HG02973 (cell line): ENCODE data around the gene SLC23A2.
"Not testable (repeated sequence)": the region's sequence is repeated elsewhere in the genome, so short reads cannot be mapped to it uniquely, and the experiment has no call there.

Experiments used
- ATAC-seq: cut with Tn5 transposase; IDR thresholded peaks from one replicate; pipeline ENCODE4 v1.9.1; 2021; ENCODE audit warnings: moderate library complexity; ENCODE audit not compliant: unreplicated experiment

SLC23A2 gene

DNA sequence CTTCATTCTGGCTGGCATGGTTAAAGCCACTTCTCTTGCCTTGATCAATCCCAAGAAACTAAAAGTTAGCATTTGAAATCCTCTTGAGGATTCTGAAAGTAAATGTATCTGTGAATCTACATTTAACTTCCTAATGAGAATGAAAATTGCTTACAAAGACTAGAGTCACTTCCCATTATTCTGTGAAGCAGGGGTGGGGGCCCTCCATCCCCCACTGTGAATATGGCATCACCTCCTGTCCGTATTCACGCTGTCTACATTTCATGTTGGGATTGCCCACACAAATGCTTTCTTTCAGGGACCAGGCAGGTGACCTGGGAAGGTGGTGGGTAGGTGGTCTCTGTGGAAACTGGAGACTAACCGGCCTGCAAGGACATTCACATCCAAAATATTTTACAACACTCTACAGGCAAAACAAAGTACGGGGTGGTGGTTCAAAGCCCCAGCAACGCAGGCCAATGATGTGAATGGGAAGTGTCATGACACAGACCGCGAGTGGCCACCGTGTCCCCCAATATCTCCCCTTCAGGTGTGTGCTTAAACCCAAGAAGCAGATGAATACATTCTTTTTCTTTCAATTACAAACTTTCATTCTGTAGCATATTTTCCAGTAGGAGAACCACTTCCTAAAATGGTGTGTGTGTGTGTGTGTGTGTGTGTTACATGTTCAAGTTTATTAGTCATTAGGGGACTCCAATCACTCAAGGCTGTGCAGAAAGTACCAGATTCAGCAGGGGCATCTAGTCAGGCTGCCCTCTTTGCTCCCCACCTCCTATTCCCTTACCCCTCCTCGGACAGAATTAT, 147.4 kb downstream of the SLC23A2 start:
- no peak for ATAC-seq

GRCh38 chr20:4853004-4853403, 148.3 kb downstream of the SLC23A2 start:
- no peak for ATAC-seq

DNA sequence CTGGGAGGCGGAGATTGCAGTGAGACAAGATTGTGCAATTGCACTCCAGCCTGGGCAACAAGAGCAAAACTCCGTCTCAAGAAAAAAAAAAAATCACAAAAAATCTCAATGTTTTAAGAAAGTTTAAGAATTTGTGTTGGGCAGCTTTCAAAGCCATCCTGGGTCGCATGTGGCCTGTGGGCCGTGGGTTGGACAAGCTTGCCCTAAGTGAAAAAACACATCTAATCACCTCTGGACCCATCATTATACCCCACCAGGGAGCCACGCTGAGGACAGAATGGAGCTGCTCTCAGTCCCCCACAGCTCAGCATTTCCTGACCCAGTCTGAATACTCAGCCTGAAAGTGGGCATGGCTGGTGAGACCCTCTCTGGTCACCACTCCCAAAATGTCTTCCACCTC, 150.3 kb downstream of the SLC23A2 start:
- ATAC-seq: no peak

DNA sequence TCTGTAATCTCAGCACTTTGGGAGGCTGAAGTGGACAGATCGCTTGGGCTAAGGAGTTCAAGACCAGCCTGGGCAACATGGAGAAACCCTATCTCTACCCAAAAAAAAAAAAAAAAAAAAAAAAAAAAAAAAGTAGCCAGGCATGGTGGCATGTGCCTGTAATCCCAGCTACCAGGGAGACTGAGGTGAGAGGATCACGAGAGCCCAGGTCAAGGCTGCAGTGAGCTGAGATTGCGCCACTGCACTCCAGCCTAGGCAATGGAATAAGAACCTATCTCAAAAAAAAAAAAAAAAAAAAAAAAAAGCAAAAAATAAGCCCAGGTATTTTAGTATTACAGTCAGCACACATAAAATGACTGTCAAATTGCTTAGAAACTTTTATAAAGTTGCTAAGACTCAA, 152.5 kb downstream of the SLC23A2 start:
- not testable (repeated sequence) for ATAC-seq

- ATAC-seq: no peak
Observed at GRCh38 chr20:4848041-4848440, 153.3 kb downstream of the SLC23A2 start.

GRCh38 chr20:4846821-4847220, 154.5 kb downstream of the SLC23A2 start:
- ATAC-seq: no peak

GRCh38 chr20:4844751-4845465, 156.4 kb downstream of the SLC23A2 start:
- no peak for ATAC-seq

DNA sequence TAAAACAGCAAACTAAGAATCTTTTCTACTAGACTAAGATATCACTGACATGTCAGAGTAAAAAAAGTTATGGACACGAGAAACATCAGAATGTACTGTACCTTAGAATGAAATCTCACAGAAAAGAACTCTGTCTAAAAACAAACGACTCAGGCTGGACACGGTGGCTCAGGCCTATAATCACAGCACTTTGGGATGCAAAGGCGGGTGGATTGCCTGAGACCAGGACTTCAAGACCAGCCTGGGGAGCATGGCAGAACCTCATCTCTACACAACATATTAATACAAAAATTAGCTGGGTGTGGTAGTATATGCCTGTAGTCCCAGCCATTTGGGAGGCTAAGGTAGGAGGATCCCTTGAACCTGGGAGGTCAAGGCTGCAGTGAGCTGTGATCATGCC, 157.0 kb downstream of the SLC23A2 start:
- no peak for ATAC-seq

DNA sequence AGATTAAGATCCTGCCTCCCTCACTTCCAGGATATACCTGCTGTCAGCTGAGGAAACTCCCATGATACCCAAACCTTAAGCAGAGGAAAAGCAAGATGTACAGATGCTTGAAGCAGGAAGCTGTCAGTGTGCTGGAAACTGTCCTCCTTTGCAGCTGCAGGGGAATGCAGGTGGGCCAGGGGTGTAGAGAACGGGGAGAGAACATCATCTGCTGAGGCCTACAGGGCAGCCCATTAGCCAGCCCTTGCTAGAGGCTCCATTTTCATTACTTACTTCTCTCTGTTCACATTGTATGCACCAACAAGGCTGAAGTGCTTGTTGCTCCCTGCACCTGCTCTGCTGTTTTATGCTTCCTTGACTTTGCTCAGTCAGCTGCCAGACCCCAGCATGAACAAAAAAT, 160.5 kb downstream of the SLC23A2 start:
- ATAC-seq: no peak

DNA sequence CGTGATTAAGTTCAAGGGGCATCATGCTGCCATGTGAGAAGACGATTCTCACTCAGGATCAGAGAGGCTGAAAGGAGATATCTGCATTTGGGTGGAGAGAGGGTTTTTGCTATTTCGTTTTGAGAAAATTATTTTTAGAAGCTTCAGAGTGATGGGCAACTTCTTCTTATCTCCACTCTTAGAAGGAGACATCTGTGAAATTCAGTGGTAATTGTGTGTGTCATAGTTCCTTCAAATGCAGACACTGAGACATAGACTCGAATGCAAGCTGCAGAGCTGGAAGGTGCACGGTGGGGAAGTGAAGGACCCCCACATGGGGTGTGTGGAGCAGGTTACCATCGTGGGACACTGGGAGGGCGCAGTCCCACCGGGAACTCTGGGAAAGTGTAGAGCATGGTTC, 162.8 kb downstream of the SLC23A2 start:
- ATAC-seq: no peak

- no peak for ATAC-seq
Observed at GRCh38 chr20:4837760-4838159, 163.6 kb downstream of the SLC23A2 start.

- ATAC-seq: no peak
Observed at GRCh38 chr20:4836935-4837334, 164.4 kb downstream of the SLC23A2 start.

GRCh38 chr20:4836473-4836872, 164.8 kb downstream of the SLC23A2 start:
- ATAC-seq: no peak

- no peak for ATAC-seq
Observed at GRCh38 chr20:4835244-4836177, 165.8 kb downstream of the SLC23A2 start.

DNA sequence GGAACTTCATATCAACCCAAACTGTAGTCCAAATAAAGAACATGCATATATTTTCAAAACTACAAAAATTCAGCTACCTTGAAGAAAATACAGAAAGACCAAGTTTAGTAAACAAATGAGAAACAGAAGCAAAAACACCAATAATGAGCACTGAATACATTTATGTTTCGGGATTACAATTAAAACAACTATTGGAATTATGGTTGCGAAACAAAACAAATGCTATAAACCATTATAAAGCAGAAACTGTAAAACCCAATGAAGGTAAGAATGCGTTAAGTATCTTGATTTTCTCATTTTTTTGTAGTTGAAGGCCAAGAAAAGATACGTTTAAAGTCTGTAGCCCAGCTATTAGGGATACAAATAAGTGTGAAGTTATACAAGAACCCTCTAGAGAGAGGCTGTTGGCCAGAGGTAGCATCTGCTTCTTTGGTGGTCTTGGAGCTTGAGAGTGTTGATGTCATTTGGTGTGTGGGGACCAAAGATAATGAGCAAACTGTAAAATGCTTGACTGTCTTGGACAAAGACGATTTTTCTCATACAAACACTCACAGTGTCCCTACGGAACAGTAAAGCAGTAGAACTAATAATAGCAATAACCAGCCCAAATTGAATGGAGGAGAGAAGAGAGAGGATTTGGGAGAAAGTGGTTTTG, 168.1 kb downstream of the SLC23A2 start:
- ATAC-seq: no peak

DNA sequence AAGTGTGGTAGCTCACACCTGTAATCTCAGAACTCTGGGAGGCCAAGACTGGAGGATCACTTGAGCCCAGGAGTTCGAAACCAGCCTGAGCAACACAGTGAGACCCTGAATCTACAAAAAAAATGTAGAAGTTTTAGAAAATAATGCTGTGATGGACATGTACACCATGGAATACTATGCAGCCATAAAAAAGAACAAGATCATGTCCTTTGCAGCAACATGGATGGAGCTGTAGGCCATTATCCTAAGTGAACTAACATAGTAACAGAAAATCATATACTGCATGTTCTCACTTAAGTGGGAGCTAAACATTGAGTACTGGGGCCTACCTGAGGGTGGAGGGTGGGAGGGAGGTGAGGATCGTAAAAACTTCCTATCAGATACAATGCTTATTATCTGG, 168.8 kb downstream of the SLC23A2 start:
- no peak for ATAC-seq

- ATAC-seq: no peak
Observed at GRCh38 chr20:4830696-4831095, 170.6 kb downstream of the SLC23A2 start.

DNA sequence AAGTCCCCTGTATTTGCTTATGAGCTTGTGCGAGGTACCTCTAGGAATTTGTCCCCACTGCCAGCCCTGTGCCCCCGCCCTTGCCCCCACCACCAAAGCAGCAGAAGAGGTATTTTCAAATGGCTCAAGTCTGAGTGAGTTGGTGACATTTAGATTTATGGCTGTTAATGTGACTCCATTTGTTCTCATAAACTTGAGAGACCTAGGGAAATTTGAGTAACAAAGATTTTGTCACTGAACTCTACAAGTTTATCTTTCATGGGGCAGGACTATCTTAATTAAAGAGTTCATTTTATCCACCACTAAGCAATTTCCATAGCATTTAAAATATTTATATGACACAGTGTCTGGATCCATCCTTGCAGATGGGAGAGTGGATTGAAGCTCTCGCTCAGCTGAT, 171.1 kb downstream of the SLC23A2 start:
- ATAC-seq: no peak

GRCh38 chr20:4829514-4830215, 171.6 kb downstream of the SLC23A2 start:
- no peak for ATAC-seq

GRCh38 chr20:4828830-4829513, 172.3 kb downstream of the SLC23A2 start:
- ATAC-seq: no peak
